Upper lobe of left lung (tissue), 6 donors: ENCODE measurements around the gene PRR11. TPM values are rescaled to one million over a fixed set of nuclear protein-coding genes. Genes with fewer than 3 reads are reported as not detected.
A peak's percentile ranks its signal among the peaks of the same experiment; 100 is the strongest.
"Not testable (repeated sequence)": the region's sequence is repeated elsewhere in the genome, so short reads cannot be mapped to it uniquely, and the experiment has no call there.

Experiments used
- ATAC-seq, 2 donors: fragments of 200-7000 bp; cut with Tn5 transposase; one replicate each; pipeline ENCODE4 v1.9.1; 2022; ENCODE audit warnings: mild to moderate bottlenecking in 2 of 2, moderate library complexity in 2 of 2; ENCODE audit not compliant: low FRiP score in 2 of 2
- DNase-seq, 2 donors: peaks; one replicate each; pipeline ENCODE4 v3.0.0-alpha.2; 2019 to 2020
- H3K27ac ChIP-seq, 4 donors: fragments of 200-600 bp; sonication (generic); one replicate each; pipeline ENCODE4 v1.5.1; 2016 to 2019
- H3K27me3 ChIP-seq, 4 donors: fragments of 200-600 bp; sonication (generic); one replicate each; pipeline ENCODE4 v1.5.1; 2017 to 2019
- H3K36me3 ChIP-seq, 4 donors: fragments of 200-600 bp; sonication (generic); one replicate each; pipeline ENCODE4 v1.5.1; 2016 to 2019
- H3K4me1 ChIP-seq, 4 donors: fragments of 200-600 bp; sonication (generic); one replicate each; pipeline ENCODE4 v1.5.1; 2018 to 2019
- H3K4me3 ChIP-seq, 4 donors: fragments of 200-600 bp; sonication (generic); one replicate each; pipeline ENCODE4 v1.5.1; 2017 to 2019; ENCODE audit warnings: mild to moderate bottlenecking in 2 of 4, moderate library complexity in 1 of 4
- H3K9me3 ChIP-seq, 4 donors: fragments of 200-600 bp; sonication (generic); one replicate each; pipeline ENCODE4 v1.5.1; 2018 to 2019
- EP300 ChIP-seq, 4 donors: sonication (generic); formaldehyde crosslinking; IDR thresholded peaks; one replicate each; pipeline ENCODE4 v1.5.1; 2017; ENCODE audit warnings: antibody characterized with exemption in 4 of 4, control low read depth in 2 of 4
- POLR2A ChIP-seq, 4 donors: fragments of 450-650 bp; IDR thresholded peaks; one replicate each; pipeline ENCODE4 v1.5.1; 2016 to 2017; ENCODE audit warnings: antibody characterized with exemption in 4 of 4, mild to moderate bottlenecking in 2 of 4
- POLR2AphosphoS5 ChIP-seq, 2 donors: sonication (generic); formaldehyde crosslinking; IDR thresholded peaks; one replicate each; pipeline ENCODE4 v1.5.1; 2017; ENCODE audit warnings: antibody characterized with exemption in 2 of 2
- WGBS, 2 donors: methylation state at CpG; one replicate each; pipeline ENCODE4 v1.1.5; 2017 to 2018; 5-methylcytosine and 5-hydroxymethylcytosine counted together
- total RNA-seq, 6 donors: library from RNA; depleted of rRNA in 4 of 6; stranded (reverse); fragments of >200 nt in 4 of 6; gene quantifications; one replicate each; pipeline versions ENCODE4 v1.1.0 to v1.2.1, GENCODE V29; 2016 to 2021
- TF ChIP-seq, protein P1 (sequence below), 6 experiments: fragments of 450-650 bp in 4 of 6; fragments of 200-600 bp in 2 of 6; sonication (generic) in 2 of 6; IDR thresholded peaks; one replicate each; pipeline ENCODE4 v1.5.1; 2016 to 2019; ENCODE audit warnings: antibody characterized with exemption in 6 of 6
- donor health status: DM: no; HTN: no; CAD: no; lungs with moderate emphysema.
- donor health status: DM: no; HTN: yes; CAD: no; lungs with severe emphysema.

PRR11 gene
- total RNA-seq, 6 donors from 2014 or later = 0.69 to 57.5 (median 2.9) TPM; not detected in 1

DNA sequence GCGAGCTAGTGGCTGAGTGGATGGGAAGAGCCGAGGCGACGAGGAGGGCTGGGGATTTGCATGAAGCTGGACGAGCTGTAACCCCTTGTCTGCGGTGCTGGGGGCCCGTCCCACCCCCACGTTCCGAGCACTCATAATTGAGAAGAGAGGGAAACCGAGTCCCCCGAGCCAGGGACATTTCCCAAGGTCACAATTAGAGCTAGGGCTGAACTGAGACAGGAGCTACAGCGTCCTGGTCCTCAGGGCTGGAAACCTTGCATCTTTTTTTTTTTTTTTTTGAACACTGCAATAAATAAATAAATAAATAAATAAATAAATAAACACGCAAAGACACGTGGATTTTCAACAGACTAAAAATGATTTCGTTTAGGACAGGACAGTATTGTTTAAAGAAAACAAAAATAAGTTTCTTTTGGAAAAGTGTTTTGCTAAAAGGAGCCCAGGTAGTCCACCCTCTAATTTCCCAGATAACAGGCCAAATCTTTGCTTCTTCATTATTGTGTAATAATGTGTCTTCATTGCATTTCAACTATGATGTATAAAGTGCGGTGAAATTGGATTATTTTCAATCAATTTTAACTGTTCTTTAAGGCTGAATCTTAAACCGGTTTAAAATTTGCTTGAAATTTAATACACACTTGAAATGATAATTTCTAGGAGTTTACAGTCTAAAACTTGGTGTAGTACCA lies 65.8 kb downstream of the PRR11 start:
- H3K4me3 ChIP-seq = peak overlapping the region; percentile 54 to 98 (median 66)
- H3K4me1 ChIP-seq = peaks cover 3 to 13% (median 7%) of the 10 kb centered on the region in 4 donors
- 10 to 12% methylated on average over 15 to 17 of the region's 17 CpGs for WGBS, 2 donors
- H3K9me3 ChIP-seq = no peaks in the 10 kb centered on the region
- H3K27me3 ChIP-seq = no peaks in the 10 kb centered on the region
- peak overlapping the region; percentile 69 to 87 (median 75) for H3K27ac ChIP-seq
- ATAC-seq = peak in 1 of 2 donors; percentile 42
- H3K36me3 ChIP-seq = no peaks in the 10 kb centered on the region
- TF ChIP-seq POLR2A (IDR thresholded peaks at IDR 0.05) = no peak
- TF ChIP-seq EP300 (IDR thresholded peaks at IDR 0.05) = no peak
- TF ChIP-seq POLR2AphosphoS5 (IDR thresholded peaks at IDR 0.05) = no peak
- TF ChIP-seq, protein P1, sequence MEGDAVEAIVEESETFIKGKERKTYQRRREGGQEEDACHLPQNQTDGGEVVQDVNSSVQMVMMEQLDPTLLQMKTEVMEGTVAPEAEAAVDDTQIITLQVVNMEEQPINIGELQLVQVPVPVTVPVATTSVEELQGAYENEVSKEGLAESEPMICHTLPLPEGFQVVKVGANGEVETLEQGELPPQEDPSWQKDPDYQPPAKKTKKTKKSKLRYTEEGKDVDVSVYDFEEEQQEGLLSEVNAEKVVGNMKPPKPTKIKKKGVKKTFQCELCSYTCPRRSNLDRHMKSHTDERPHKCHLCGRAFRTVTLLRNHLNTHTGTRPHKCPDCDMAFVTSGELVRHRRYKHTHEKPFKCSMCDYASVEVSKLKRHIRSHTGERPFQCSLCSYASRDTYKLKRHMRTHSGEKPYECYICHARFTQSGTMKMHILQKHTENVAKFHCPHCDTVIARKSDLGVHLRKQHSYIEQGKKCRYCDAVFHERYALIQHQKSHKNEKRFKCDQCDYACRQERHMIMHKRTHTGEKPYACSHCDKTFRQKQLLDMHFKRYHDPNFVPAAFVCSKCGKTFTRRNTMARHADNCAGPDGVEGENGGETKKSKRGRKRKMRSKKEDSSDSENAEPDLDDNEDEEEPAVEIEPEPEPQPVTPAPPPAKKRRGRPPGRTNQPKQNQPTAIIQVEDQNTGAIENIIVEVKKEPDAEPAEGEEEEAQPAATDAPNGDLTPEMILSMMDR (IDR thresholded peaks at IDR 0.05) = no peak
- DNase-seq = peak in 1 of 2 donors; percentile 77

- Histone ChIP-seq H3K9me3 (no peaks in the 10 kb centered on the region), H3K4me3 (no peak overlapping the region), H3K4me1 (peaks cover 3 to 13% (median 7%) of the 10 kb centered on the region in 4 donors), H3K36me3 (no peaks in the 10 kb centered on the region), H3K27me3 (no peaks in the 10 kb centered on the region), H3K27ac (no peak overlapping the region)
- WGBS, 2 donors = 93 to 97% methylated on average over 7 of the region's 7 CpGs
- ATAC-seq (no peak), DNase-seq (no peak)
- TF ChIP-seq EP300 (IDR thresholded peaks at IDR 0.05) (no peak), POLR2AphosphoS5 (IDR thresholded peaks at IDR 0.05) (no peak), POLR2A (IDR thresholded peaks at IDR 0.05) (no peak)
- TF ChIP-seq, protein P1 (IDR thresholded peaks at IDR 0.05) = no peak
Observed at GRCh38 chr17:59223813-59224212, 68.3 kb downstream of the PRR11 start.

- 89 to 92% methylated on average over 1 of the region's 1 CpG for WGBS, 2 donors
- H3K27ac ChIP-seq, H3K27me3 ChIP-seq, H3K4me3 ChIP-seq, DNase-seq, ATAC-seq, H3K36me3 ChIP-seq, H3K4me1 ChIP-seq, H3K9me3 ChIP-seq: not testable (repeated sequence)
Observed at GRCh38 chr17:59228588-59228987, 73.0 kb downstream of the PRR11 start.

DNA sequence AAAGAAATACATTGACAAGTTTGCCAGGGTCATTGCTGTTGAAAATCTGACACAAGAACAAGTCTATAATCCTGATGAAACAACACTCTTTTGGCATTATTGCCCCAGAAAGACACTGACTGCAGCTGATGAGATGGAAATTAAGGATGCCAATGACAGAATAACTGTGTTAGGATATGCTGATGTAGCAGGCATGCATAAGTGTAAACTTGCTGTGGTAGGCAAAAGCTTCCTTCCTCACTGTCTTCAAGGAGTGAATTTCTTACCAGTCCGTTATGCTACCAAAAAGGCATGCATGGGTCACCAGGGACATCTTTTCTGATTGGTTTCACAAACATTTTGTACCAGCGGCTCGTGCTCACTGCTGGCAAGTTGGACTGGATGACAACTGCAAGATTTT lies 75.2 kb downstream of the PRR11 start:
- no peak overlapping the region for H3K27ac ChIP-seq
- TF ChIP-seq POLR2AphosphoS5 (IDR thresholded peaks at IDR 0.05) = no peak
- TF ChIP-seq, protein P1 (IDR thresholded peaks at IDR 0.05) = no peak
- no peak for TF ChIP-seq POLR2A (IDR thresholded peaks at IDR 0.05)
- H3K36me3 ChIP-seq = no peaks in the 10 kb centered on the region
- DNase-seq = no peak
- 91 to 94% methylated on average over 3 of the region's 3 CpGs for WGBS, 2 donors
- H3K9me3 ChIP-seq = no peaks in the 10 kb centered on the region
- H3K4me3 ChIP-seq = no peak overlapping the region
- ATAC-seq = no peak
- H3K27me3 ChIP-seq = no peaks in the 10 kb centered on the region
- H3K4me1 ChIP-seq = no peaks in the 10 kb centered on the region

GRCh38 chr17:59234631-59235030 lies 79.1 kb downstream of the PRR11 start:
- Histone ChIP-seq H3K27me3 (no peaks in the 10 kb centered on the region), H3K9me3 (no peaks in the 10 kb centered on the region), H3K36me3 (no peaks in the 10 kb centered on the region), H3K4me3 (no peak overlapping the region), H3K4me1 (no peaks in the 10 kb centered on the region), H3K27ac (no peak overlapping the region)
- DNase-seq = no peak
- TF ChIP-seq POLR2A (IDR thresholded peaks at IDR 0.05) = no peak
- TF ChIP-seq EP300 (IDR thresholded peaks at IDR 0.05) = no peak
- TF ChIP-seq, protein P1 (IDR thresholded peaks at IDR 0.05) = no peak
- no peak for TF ChIP-seq POLR2AphosphoS5 (IDR thresholded peaks at IDR 0.05)
- ATAC-seq = no peak
